Caki2 (cell line): ENCODE data around the gene ZNF207. TPM values are rescaled to one million over a fixed set of nuclear protein-coding genes. Genes with fewer than 3 reads are reported as not detected.
"Not testable (repeated sequence)": the region's sequence is repeated elsewhere in the genome, so short reads cannot be mapped to it uniquely, and the experiment has no call there.

Experiments
- DNase-seq: peaks from one replicate; pipeline ENCODE4 v3.0.0-alpha.2; 2015; ENCODE audit warnings: low read depth
- in situ Hi-C: cut with HindIII; loops from 2 replicates; pipeline ENCODE4 v1.10.0; 2016; ENCODE audit warnings: low sequenced_read_pairs, low pct_unique_long_range_greater_than_20kb, mixed read lengths
- total RNA-seq: library from RNA; depleted of rRNA; stranded (reverse); fragments of >200 nt; shearing (Covaris generic); gene quantifications from 2 replicates; pipeline ENCODE4 v1.2.3, GENCODE V29; 2014; ENCODE audit warnings: low replicate concordance; rRNA removed

ZNF207 gene
- total RNA-seq, 1 experiment from 2014 or later, result 83.6 TPM

- no peak for DNase-seq
- in situ Hi-C loops, result no loop called here
These were observed 11.3 kb downstream of the ZNF207 start for GRCh38 chr17:32361270-32361669.

GRCh38 chr17:32370426-32370825 is 20.5 kb downstream of the ZNF207 start:
- in situ Hi-C loops, result no loop called here
- no peak for DNase-seq

- in situ Hi-C loops, result no loop called here
- peak; percentile 33 for DNase-seq
These were observed 32.7 kb downstream of the ZNF207 start for GRCh38 chr17:32382526-32383223.

- in situ Hi-C loops, result no loop called here
These were observed 34.0 kb downstream of the ZNF207 start for GRCh38 chr17:32383926-32384434.

GRCh38 chr17:32385121-32385520 is 35.2 kb downstream of the ZNF207 start:
- in situ Hi-C loops, result no loop called here

More at GRCh38 chr17:32383926-32384434, 34.0 kb downstream of the ZNF207 start:
- no peak for DNase-seq

GRCh38 chr17:32385971-32386370 is 36.0 kb downstream of the ZNF207 start:
- no peak for DNase-seq
- in situ Hi-C loops, result no loop called here

More at GRCh38 chr17:32385121-32385520, 35.2 kb downstream of the ZNF207 start:
- no peak for DNase-seq

GRCh38 chr17:32386844-32387243 is 36.9 kb downstream of the ZNF207 start:
- in situ Hi-C loops, result no loop called here
- no peak for DNase-seq

GRCh38 chr17:32388128-32388527 is 38.2 kb downstream of the ZNF207 start:
- DNase-seq, in situ Hi-C loops: not testable (repeated sequence)

GRCh38 chr17:32388613-32389459 is 38.9 kb downstream of the ZNF207 start:
- in situ Hi-C loops, result no loop called here

GRCh38 chr17:32393904-32394303 is 43.9 kb downstream of the ZNF207 start:
- in situ Hi-C loops, result no loop called here
- no peak for DNase-seq

More at GRCh38 chr17:32388613-32389459, 38.9 kb downstream of the ZNF207 start:
- no peak for DNase-seq

GRCh38 chr17:32396343-32396742 is 46.4 kb downstream of the ZNF207 start:
- in situ Hi-C loops, result no loop called here
- no peak for DNase-seq

- in situ Hi-C loops, result no loop called here
- no peak for DNase-seq
These were observed 49.0 kb downstream of the ZNF207 start for GRCh38 chr17:32398946-32399345.

GRCh38 chr17:32410085-32410484 is 60.1 kb downstream of the ZNF207 start:
- DNase-seq, in situ Hi-C loops: not testable (repeated sequence)

- in situ Hi-C loops, result no loop called here
- no peak for DNase-seq
These were observed 76.9 kb downstream of the ZNF207 start for GRCh38 chr17:32426894-32427293.

GRCh38 chr17:32429598-32429997 is 79.6 kb downstream of the ZNF207 start:
- in situ Hi-C loops, result no loop called here
- DNase-seq, result no peak

Other genes with a start within 250 kb of the ZNF207 start
- 44.7 and 47.6 TPM in 2 replicates for gene RHOT1, start 207.7 kb upstream of the ZNF207 start, total RNA-seq
- 4.5 and 7.2 TPM in 2 replicates for gene RHBDL3, start 84.3 kb upstream of the ZNF207 start, total RNA-seq
- 16.7 and 24.6 TPM in 2 replicates for gene C17orf75, start 8.0 kb upstream of the ZNF207 start, total RNA-seq
- gene PSMD11, start 94.4 kb downstream of the ZNF207 start, total RNA-seq, result 83.7 and 138 TPM in 2 replicates
- 0.87 and 4.5 TPM in 2 replicates for gene CDK5R1, start 136.8 kb downstream of the ZNF207 start, total RNA-seq